Fibroblast of pulmonary artery (primary cell): ENCODE results near the gene WDFY3.

Source experiments
- DNase-seq: peaks from one replicate; pipeline ENCODE4 v3.0.0-alpha.2; 2010; ENCODE audit warnings: low read depth
- H3K4me3 ChIP-seq: replicated peaks from 2 replicates; pipeline ENCODE4 v1.5.1; 2011; ENCODE audit warnings: low read depth, mild to moderate bottlenecking, control low read depth, low read length, moderate library complexity
- CTCF ChIP-seq: IDR thresholded peaks from 2 replicates; pipeline ENCODE4 v1.5.1; 2011; ENCODE audit warnings: mild to moderate bottlenecking, control low read depth, low read length, inconsistent platforms; ENCODE audit errors: missing control alignments

WDFY3 gene

GRCh38 chr4:84901740-84902281, 64.7 kb downstream of the WDFY3 start:
- TF ChIP-seq CTCF: no peak
- no peak for DNase-seq
- no peak overlapping the region for H3K4me3 ChIP-seq

- no peak overlapping the region for H3K4me3 ChIP-seq
- no peak for DNase-seq
- TF ChIP-seq CTCF: no peak
Measured at GRCh38 chr4:84901173-84901572, 65.3 kb downstream of the WDFY3 start.

GRCh38 chr4:84899616-84900015, 66.9 kb downstream of the WDFY3 start:
- TF ChIP-seq CTCF: no peak
- DNase-seq: no peak

GRCh38 chr4:84897516-84897915, 69.0 kb downstream of the WDFY3 start:
- H3K4me3 ChIP-seq: no peak overlapping the region
- no peak for DNase-seq
- no peak for TF ChIP-seq CTCF

More at GRCh38 chr4:84899616-84900015, 66.9 kb downstream of the WDFY3 start:
- H3K4me3 ChIP-seq: no peak overlapping the region

GRCh38 chr4:84895283-84895682, 71.2 kb downstream of the WDFY3 start:
- H3K4me3 ChIP-seq: no peak overlapping the region
- DNase-seq: no peak
- TF ChIP-seq CTCF: no peak

- H3K4me3 ChIP-seq: no peak overlapping the region
- no peak for DNase-seq
- TF ChIP-seq CTCF: no peak
Measured at GRCh38 chr4:84894621-84895020, 71.9 kb downstream of the WDFY3 start.

- DNase-seq: no peak
- no peak overlapping the region for H3K4me3 ChIP-seq
- TF ChIP-seq CTCF: no peak
Measured at GRCh38 chr4:84892950-84893349, 73.5 kb downstream of the WDFY3 start.
